Kidney (tissue), 14 donors: ENCODE results near the gene FAS. TPM values are rescaled to one million over a fixed set of nuclear protein-coding genes. Genes with fewer than 3 reads are reported as not detected.

Source experiments
- DNase-seq, 5 donors: peaks; one replicate each; pipeline ENCODE4 v3.0.0-alpha.2; 2013 to 2020
- FAIRE-seq: peaks from 2 replicates; lab custom pipeline; 2012; peaks lifted over from hg19 to GRCh38; lab: Jason Lieb, UNC
- H3K27ac ChIP-seq, 2 donors: one replicate each; pipeline ENCODE4 v1.7.0; 2013; ENCODE audit warnings: low read depth in 2 of 2, low read length in 2 of 2, inconsistent platforms in 1 of 2
- H3K27me3 ChIP-seq: one replicate; pipeline ENCODE4 v1.7.1; 2013; ENCODE audit warnings: low read length, inconsistent platforms; ENCODE audit not compliant: control insufficient read depth, insufficient read depth
- H3K36me3 ChIP-seq, 3 donors: one replicate each; pipeline versions ENCODE4 v1.7.0 to v1.7.1; 2013; ENCODE audit warnings: low read length in 3 of 3, control low read depth in 1 of 3, inconsistent platforms in 1 of 3; ENCODE audit not compliant: insufficient read depth in 3 of 3, control insufficient read depth in 2 of 3
- H3K4me1 ChIP-seq, 3 donors: one replicate each; pipeline versions ENCODE4 v1.7.0 to v1.7.1; 2013; ENCODE audit warnings: low read length in 3 of 3, inconsistent platforms in 1 of 3, low read depth in 1 of 3; ENCODE audit not compliant: control insufficient read depth in 2 of 3, insufficient read depth in 2 of 3
- H3K4me3 ChIP-seq, 3 donors: one replicate each; pipeline versions ENCODE4 v1.7.0 to v1.8.1; 2013; ENCODE audit warnings: low read length in 3 of 3, control low read depth in 1 of 3, inconsistent platforms in 1 of 3
- H3K9ac ChIP-seq, 3 donors: one replicate each; pipeline versions ENCODE4 v1.7.0 to v1.7.1; 2013; ENCODE audit warnings: low read length in 3 of 3, control low read depth in 1 of 3, inconsistent platforms in 1 of 3
- H3K9me3 ChIP-seq, 3 donors: one replicate each; pipeline versions ENCODE4 v1.7.0 to v1.7.1; 2013; ENCODE audit warnings: low read length in 3 of 3, control low read depth in 1 of 3, inconsistent platforms in 1 of 3; ENCODE audit not compliant: control insufficient read depth in 2 of 3, insufficient read depth in 1 of 3
- CTCF ChIP-seq: IDR thresholded peaks from 3 replicates; pipeline ENCODE4 v1.5.1; 2012; ENCODE audit warnings: mild to moderate bottlenecking, moderate library complexity, borderline replicate concordance; ENCODE audit not compliant: insufficient read depth; ENCODE audit errors: extremely low read depth
- intact Hi-C: fragments of 100-400 bp; cut with DNase I; formaldehyde crosslinking; loops from one replicate; pipeline ENCODE4 v1.11.1; 2022
- polyA plus RNA-seq: library from polyadenylated mRNA; stranded (reverse); fragments of 350-450 nt; fragmentation: Illumina TruSeq; extraction: RNeasy Lipid Tissue Mini Kit (QIAGEN cat#74804); gene quantifications from one replicate; pipeline ENCODE4 v1.2.3, GENCODE V29; 2014; ENCODE audit warnings: low read depth, low replicate concordance; ENCODE audit not compliant: insufficient read depth
- total RNA-seq: library from RNA; stranded (reverse); fragmentation: NEBNext Ultra II Directional; extraction: Animal tissue kit (Norgen Biotek cat#: 25700); gene quantifications from one replicate; pipeline ENCODE4 v1.2.1, GENCODE V29; 2021
- donor health status: control.
- donor health status: control.
- donor health status: control.
- donor health status: control.
- donor health status: control.
- donor health status: DM: yes; HTN: yes; CAD: no.
- donor health status: Normal renal cell carcinoma (clear cell type).

FAS gene
- total and polyA plus RNA-seq, 2 donors from 2014 or later, result 6.5 to 45.2 TPM

- H3K27me3 ChIP-seq, result no peaks in the 10 kb centered on the region
- no peak overlapping the region for H3K4me3 ChIP-seq
- intact Hi-C loops, result no loop called here
- H3K4me1 ChIP-seq, result no peaks in the 10 kb centered on the region
- no peak overlapping the region for H3K9ac ChIP-seq
- H3K36me3 ChIP-seq, result no peaks in the 10 kb centered on the region
- no peak for FAIRE-seq
- DNase-seq, result no peak
- peak overlapping the region in 1 of 2 donors; percentile 20 for H3K27ac ChIP-seq
- H3K9me3 ChIP-seq, result no peaks in the 10 kb centered on the region
- TF ChIP-seq CTCF, result no peak
These were observed 36.9 kb upstream of the FAS start for GRCh38 chr10:88953662-88954061.

GRCh38 chr10:88954458-88955083, 36.0 kb upstream of the FAS start:
- Histone ChIP-seq H3K4me1 (no peaks in the 10 kb centered on the region), H3K9ac (no peak overlapping the region), H3K9me3 (no peaks in the 10 kb centered on the region), H3K27ac (no peak overlapping the region), H3K4me3 (no peak overlapping the region), H3K27me3 (no peaks in the 10 kb centered on the region), H3K36me3 (no peaks in the 10 kb centered on the region)
- intact Hi-C loops, result no loop called here
- no peak for DNase-seq
- TF ChIP-seq CTCF, result no peak
- FAIRE-seq, result no peak

- Histone ChIP-seq H3K27me3 (no peaks in the 10 kb centered on the region), H3K36me3 (no peaks in the 10 kb centered on the region), H3K9ac (no peak overlapping the region), H3K9me3 (no peaks in the 10 kb centered on the region), H3K4me1 (no peaks in the 10 kb centered on the region), H3K4me3 (no peak overlapping the region), H3K27ac (no peak overlapping the region)
- intact Hi-C loops, result no loop called here
- DNase-seq (no peak), FAIRE-seq (no peak)
- TF ChIP-seq CTCF, result no peak
These were observed 33.2 kb upstream of the FAS start for GRCh38 chr10:88957381-88957780.

- Histone ChIP-seq H3K9ac (no peak overlapping the region), H3K27ac (no peak overlapping the region), H3K4me3 (no peak overlapping the region), H3K36me3 (no peaks in the 10 kb centered on the region), H3K4me1 (no peaks in the 10 kb centered on the region), H3K27me3 (no peaks in the 10 kb centered on the region), H3K9me3 (no peaks in the 10 kb centered on the region)
- intact Hi-C loops, result no loop called here
- FAIRE-seq (no peak), DNase-seq (no peak)
- TF ChIP-seq CTCF, result no peak
These were observed 31.9 kb upstream of the FAS start for GRCh38 chr10:88958721-88959120.
